Measurements from ENCODE around the gene KRT33B. TPM values are rescaled to one million over a fixed set of nuclear protein-coding genes. Genes with fewer than 3 reads are reported as not detected.

KRT33B gene
- total RNA-seq, 3 donors from 2014 or later, result not detected

GRCh38 chr17:41329279-41329948 is 40.2 kb downstream of the KRT33B start:
- H3K4me1 ChIP-seq (ENCODE audit: low read depth), result no peaks in the 10 kb centered on the region
- no peak overlapping the region for H3K4me3 ChIP-seq
- peak in 2 of 3 donors; percentile 67 to 76 for DNase-seq
- no peaks in the 10 kb centered on the region for H3K36me3 ChIP-seq (ENCODE audit: low read depth)
- TF ChIP-seq CTCF (IDR thresholded peaks at IDR 0.05), result peak; percentile 50
- H3K9me3 ChIP-seq, result no peaks in the 10 kb centered on the region
- intact Hi-C loops (cut with DNase I, micrococcal nuclease), result no loop called here
- ATAC-seq, result peak; percentile 77

- intact Hi-C loops (cut with DNase I, micrococcal nuclease), result no loop called here
- peak in 1 of 3 donors; percentile 31 for DNase-seq
- H3K4me3 ChIP-seq, result no peak overlapping the region
- ATAC-seq, result no peak
- TF ChIP-seq CTCF (IDR thresholded peaks at IDR 0.05), result no peak
- H3K36me3 ChIP-seq (ENCODE audit: low read depth), result no peaks in the 10 kb centered on the region
- H3K4me1 ChIP-seq (ENCODE audit: low read depth), result no peaks in the 10 kb centered on the region
- H3K9me3 ChIP-seq, result no peaks in the 10 kb centered on the region
Observed at GRCh38 chr17:41328207-41328606, 41.4 kb downstream of the KRT33B start.

DNA sequence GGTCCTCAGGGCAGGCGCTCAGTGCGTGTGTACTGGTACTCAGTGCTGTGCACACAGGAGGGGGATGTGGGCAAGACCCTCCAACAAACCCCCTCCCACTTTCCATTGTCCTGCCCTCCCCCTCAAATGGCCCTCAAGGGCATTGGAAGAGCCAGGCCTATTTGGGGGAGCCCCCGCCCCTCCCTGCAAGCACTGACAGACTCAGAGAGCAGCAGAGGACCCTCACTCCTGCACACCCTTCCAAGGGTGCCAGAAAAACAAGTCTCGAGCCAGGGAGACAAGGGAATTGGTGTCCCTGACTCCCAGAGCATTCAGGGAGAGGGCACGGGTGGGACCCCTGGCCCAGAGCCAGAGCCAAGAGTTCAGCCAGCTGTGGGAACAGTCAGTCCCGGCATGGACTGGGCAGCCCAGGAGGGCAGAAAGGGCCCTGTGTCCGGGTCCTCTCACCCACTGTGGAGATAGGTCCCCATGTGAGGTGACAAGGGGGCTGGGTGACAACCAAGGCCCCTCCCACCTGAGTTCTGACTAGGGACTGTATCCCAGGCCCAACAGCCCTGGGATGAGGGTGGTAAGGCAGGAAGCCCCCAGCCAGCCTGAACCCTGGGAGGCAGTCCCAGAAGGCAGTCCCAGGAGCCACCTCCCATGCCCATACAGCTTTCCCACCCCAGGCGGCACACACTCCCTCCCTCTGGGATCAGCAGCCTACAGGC is 42.0 kb downstream of the KRT33B start:
- DNase-seq (no peak), ATAC-seq (no peak)
- Histone ChIP-seq H3K36me3 (ENCODE audit: low read depth) (no peaks in the 10 kb centered on the region), H3K4me1 (ENCODE audit: low read depth) (no peaks in the 10 kb centered on the region), H3K4me3 (no peak overlapping the region), H3K9me3 (no peaks in the 10 kb centered on the region)
- TF ChIP-seq CTCF (IDR thresholded peaks at IDR 0.05), result no peak
- intact Hi-C loops (cut with DNase I, micrococcal nuclease), result no loop called here

- Histone ChIP-seq H3K4me3 (no peak overlapping the region), H3K36me3 (ENCODE audit: low read depth) (no peaks in the 10 kb centered on the region), H3K9me3 (no peaks in the 10 kb centered on the region), H3K4me1 (ENCODE audit: low read depth) (no peaks in the 10 kb centered on the region)
- TF ChIP-seq CTCF (IDR thresholded peaks at IDR 0.05), result no peak
- ATAC-seq (no peak), DNase-seq (peak in 1 of 3 donors; percentile 44)
- intact Hi-C loops (cut with DNase I, micrococcal nuclease), result no loop called here
Observed at GRCh38 chr17:41326173-41327145, 43.2 kb downstream of the KRT33B start.

- Histone ChIP-seq H3K4me1 (ENCODE audit: low read depth) (no peaks in the 10 kb centered on the region), H3K9me3 (no peaks in the 10 kb centered on the region), H3K36me3 (ENCODE audit: low read depth) (no peaks in the 10 kb centered on the region), H3K4me3 (no peak overlapping the region)
- TF ChIP-seq CTCF (IDR thresholded peaks at IDR 0.05), result no peak
- ATAC-seq (no peak), DNase-seq (peak in 1 of 3 donors; percentile 38)
- intact Hi-C loops (cut with DNase I, micrococcal nuclease), result no loop called here
Observed at GRCh38 chr17:41325611-41326010, 44.0 kb downstream of the KRT33B start.
